ENCODE measurements around the gene C10orf90. TPM values are rescaled to one million over a fixed set of nuclear protein-coding genes. Genes with fewer than 3 reads are reported as not detected.

Gene C10orf90
- total and polyA plus RNA-seq, 7 donors: 0.03 to 1.1 (median 0.33) TPM; not detected in 4

DNA sequence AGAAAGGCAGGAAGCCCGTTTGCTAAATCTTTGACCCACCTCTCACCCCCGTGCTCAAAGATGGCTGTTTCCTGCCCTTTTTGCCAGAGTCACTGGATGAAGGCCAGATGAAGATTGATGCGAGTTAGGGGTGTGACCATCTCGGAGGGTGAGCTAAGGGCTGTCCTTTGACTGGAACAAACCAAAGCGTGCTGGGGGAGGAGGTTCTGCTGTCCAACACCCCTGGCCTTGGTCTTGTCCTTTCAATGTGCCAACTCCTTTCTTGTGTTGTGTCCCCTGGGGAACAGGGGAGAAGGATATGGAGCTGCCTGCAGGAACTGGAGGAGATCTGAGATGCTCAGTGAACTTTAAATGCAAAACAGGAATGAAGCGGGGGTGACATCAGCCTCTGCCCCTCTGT, 191.9 kb downstream of the C10orf90 start:
- TF ChIP-seq POLR2A (IDR thresholded peaks at IDR 0.05): no peak
- TF ChIP-seq, protein P1, sequence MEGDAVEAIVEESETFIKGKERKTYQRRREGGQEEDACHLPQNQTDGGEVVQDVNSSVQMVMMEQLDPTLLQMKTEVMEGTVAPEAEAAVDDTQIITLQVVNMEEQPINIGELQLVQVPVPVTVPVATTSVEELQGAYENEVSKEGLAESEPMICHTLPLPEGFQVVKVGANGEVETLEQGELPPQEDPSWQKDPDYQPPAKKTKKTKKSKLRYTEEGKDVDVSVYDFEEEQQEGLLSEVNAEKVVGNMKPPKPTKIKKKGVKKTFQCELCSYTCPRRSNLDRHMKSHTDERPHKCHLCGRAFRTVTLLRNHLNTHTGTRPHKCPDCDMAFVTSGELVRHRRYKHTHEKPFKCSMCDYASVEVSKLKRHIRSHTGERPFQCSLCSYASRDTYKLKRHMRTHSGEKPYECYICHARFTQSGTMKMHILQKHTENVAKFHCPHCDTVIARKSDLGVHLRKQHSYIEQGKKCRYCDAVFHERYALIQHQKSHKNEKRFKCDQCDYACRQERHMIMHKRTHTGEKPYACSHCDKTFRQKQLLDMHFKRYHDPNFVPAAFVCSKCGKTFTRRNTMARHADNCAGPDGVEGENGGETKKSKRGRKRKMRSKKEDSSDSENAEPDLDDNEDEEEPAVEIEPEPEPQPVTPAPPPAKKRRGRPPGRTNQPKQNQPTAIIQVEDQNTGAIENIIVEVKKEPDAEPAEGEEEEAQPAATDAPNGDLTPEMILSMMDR (IDR thresholded peaks at IDR 0.05): no peak
- no peak for TF ChIP-seq EP300 (IDR thresholded peaks at IDR 0.05)
- H3K27ac ChIP-seq: no peak overlapping the region
- 49 to 65% methylated on average over 6 of the region's 6 CpGs for WGBS, 2 donors
- no peaks in the 10 kb centered on the region for H3K9me3 ChIP-seq
- no peaks in the 10 kb centered on the region for H3K4me1 ChIP-seq
- intact Hi-C loops (cut with DNase I): no loop called here
- no peak overlapping the region for H3K4me3 ChIP-seq
- DNase-seq: no peak
- no peaks in the 10 kb centered on the region for H3K36me3 ChIP-seq
- H3K27me3 ChIP-seq: peaks cover 0 to 4% (median 0%) of the 10 kb centered on the region in 3 donors

DNA sequence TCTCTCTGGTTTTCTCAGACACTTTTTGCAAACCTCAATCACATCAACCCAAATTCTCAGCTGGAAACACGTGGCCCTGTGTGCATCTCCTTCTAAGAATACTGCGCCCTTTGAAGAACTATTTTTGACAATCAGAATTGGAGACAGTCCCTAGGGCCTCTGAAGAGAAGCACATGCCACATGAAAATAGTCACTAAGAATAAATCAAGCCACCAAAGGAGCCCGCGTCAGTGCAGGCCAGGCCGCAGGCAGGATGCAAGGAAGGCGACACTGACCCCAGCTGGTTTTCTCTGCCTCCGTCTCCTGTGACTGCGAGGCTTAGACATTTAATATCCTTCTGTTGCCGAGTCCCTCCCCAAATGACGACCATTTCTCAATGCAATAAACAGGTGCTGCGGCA, 194.2 kb downstream of the C10orf90 start:
- Histone ChIP-seq H3K9me3 (no peaks in the 10 kb centered on the region), H3K27me3 (peaks cover 0 to 11% (median 0%) of the 10 kb centered on the region in 3 donors), H3K36me3 (no peaks in the 10 kb centered on the region), H3K27ac (no peak overlapping the region), H3K4me1 (no peaks in the 10 kb centered on the region), H3K4me3 (no peak overlapping the region)
- intact Hi-C loops (cut with DNase I): no loop called here
- DNase-seq: no peak
- WGBS, 2 donors: 44 to 67% methylated on average over 11 of the region's 11 CpGs
- TF ChIP-seq POLR2A (IDR thresholded peaks at IDR 0.05) (no peak), POLR2AphosphoS5 (IDR thresholded peaks at IDR 0.05) (no peak), EP300 (IDR thresholded peaks at IDR 0.05) (no peak)
- TF ChIP-seq, protein P1 (IDR thresholded peaks at IDR 0.05): no peak

DNA sequence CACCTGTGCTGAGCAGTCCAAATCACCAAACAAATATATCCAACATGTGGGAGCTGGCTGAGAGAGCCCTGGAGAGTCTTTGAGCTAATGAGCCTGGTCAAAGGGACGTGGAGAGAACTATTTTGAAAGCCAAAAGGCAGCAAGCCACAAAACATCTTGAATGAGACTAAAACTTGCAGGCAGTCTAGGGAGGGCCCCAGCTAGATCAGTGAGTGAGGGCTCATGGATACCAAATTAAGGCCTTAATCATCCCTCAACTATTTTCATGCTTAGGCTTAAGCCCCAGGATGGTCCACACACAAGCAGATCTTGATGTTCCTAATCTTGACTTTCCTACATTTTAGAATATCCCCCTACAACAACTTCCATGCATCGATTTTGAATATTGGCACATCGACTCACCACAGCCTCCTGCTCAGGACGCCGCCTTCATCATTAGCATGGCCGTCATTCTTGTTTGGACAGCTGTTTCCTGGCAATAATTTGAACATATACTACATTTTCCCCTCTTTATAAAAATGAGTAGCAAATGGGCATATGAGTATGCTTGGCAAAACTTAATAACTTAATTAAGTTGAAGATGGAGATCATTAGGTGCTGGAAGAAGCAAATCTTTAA, 195.3 kb downstream of the C10orf90 start:
- H3K4me3 ChIP-seq: no peak overlapping the region
- peaks cover 0 to 16% (median 0%) of the 10 kb centered on the region in 3 donors for H3K27me3 ChIP-seq
- TF ChIP-seq EP300 (IDR thresholded peaks at IDR 0.05): no peak
- no peak for TF ChIP-seq POLR2A (IDR thresholded peaks at IDR 0.05)
- TF ChIP-seq POLR2AphosphoS5 (IDR thresholded peaks at IDR 0.05): no peak
- TF ChIP-seq, protein P1 (IDR thresholded peaks at IDR 0.05): no peak
- no peak overlapping the region for H3K27ac ChIP-seq
- intact Hi-C loops (cut with DNase I): no loop called here
- no peaks in the 10 kb centered on the region for H3K4me1 ChIP-seq
- H3K9me3 ChIP-seq: no peaks in the 10 kb centered on the region
- no peak for DNase-seq
- 73 to 81% methylated on average over 6 of the region's 6 CpGs for WGBS, 2 donors
- H3K36me3 ChIP-seq: no peaks in the 10 kb centered on the region

DNA sequence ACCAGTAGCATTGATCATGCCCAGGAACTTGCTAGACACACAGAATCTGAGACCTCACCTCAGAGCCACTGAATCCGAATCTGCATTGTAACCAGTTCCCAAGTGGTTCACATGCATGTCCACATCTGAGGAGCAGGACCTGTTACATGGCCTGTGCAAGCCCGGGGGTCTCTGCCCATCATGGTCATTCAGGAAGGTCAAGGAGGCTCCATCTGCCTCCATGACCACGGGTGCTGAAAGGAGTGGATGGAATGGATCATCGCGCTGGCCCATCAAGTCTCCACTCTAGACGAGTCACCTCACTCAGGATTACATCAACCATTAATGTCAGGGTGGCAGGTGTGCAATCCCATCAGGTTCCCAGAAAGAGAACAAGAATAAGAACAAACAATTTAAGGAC, 196.5 kb downstream of the C10orf90 start:
- Histone ChIP-seq H3K27ac (no peak overlapping the region), H3K27me3 (peaks cover 0 to 16% (median 0%) of the 10 kb centered on the region in 3 donors), H3K36me3 (no peaks in the 10 kb centered on the region), H3K4me1 (no peaks in the 10 kb centered on the region), H3K4me3 (no peak overlapping the region), H3K9me3 (no peaks in the 10 kb centered on the region)
- no peak for TF ChIP-seq EP300 (IDR thresholded peaks at IDR 0.05)
- TF ChIP-seq, protein P1 (IDR thresholded peaks at IDR 0.05): no peak
- no peak for TF ChIP-seq POLR2AphosphoS5 (IDR thresholded peaks at IDR 0.05)
- TF ChIP-seq POLR2A (IDR thresholded peaks at IDR 0.05): no peak
- 88 to 93% methylated on average over 6 of the region's 6 CpGs for WGBS, 2 donors
- intact Hi-C loops (cut with DNase I): no loop called here
- no peak for DNase-seq

DNA sequence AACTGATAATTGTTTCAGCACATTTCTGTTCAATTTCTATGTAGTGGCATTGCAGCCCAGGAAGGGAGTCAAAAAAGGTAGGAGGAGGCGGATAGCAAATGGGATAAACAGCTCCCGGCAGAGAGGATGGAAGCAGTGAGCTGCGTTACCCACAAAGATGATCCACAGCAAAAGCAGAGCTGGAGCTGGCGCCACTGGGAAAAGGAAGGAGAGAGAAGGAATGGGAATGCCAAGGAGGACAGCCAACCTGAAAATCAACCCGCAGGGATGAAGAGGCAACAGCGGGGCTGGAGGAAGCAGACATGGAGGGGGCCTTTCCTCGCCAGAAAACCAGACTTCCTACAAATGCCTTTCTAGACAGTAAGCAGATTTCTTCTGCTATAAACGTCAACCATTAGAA, 199.5 kb downstream of the C10orf90 start:
- H3K27me3 ChIP-seq: peaks cover 0 to 21% (median 0%) of the 10 kb centered on the region in 3 donors
- no peak overlapping the region for H3K4me3 ChIP-seq
- no peaks in the 10 kb centered on the region for H3K36me3 ChIP-seq
- TF ChIP-seq POLR2AphosphoS5 (IDR thresholded peaks at IDR 0.05) (no peak), POLR2A (IDR thresholded peaks at IDR 0.05) (no peak), EP300 (IDR thresholded peaks at IDR 0.05) (no peak)
- TF ChIP-seq, protein P1 (IDR thresholded peaks at IDR 0.05): no peak
- DNase-seq: no peak
- no peaks in the 10 kb centered on the region for H3K4me1 ChIP-seq
- intact Hi-C loops (cut with DNase I): no loop called here
- WGBS, 2 donors: 57 to 76% methylated on average over 8 of the region's 8 CpGs
- H3K9me3 ChIP-seq: no peaks in the 10 kb centered on the region
- H3K27ac ChIP-seq: no peak overlapping the region
